H1 (cell line): Measurements from ENCODE around the gene COPS6. TPM values are rescaled to one million over a fixed set of nuclear protein-coding genes. Genes with fewer than 3 reads are reported as not detected.

Experiments used
- ATF2 ChIP-seq: IDR thresholded peaks from 2 replicates; pipeline ENCODE4 v1.6.1; 2012; ENCODE audit warnings: low read length, inconsistent platforms
- BCL11A ChIP-seq, 2 experiments: IDR thresholded peaks; one replicate each; pipeline ENCODE4 v1.6.1; 2011; ENCODE audit warnings: low read depth in 2 of 2, low read length in 2 of 2, mild to moderate bottlenecking in 2 of 2
- CBX5 ChIP-seq: fragments of 300-800, 300-1000 bp; sonication (generic); IDR thresholded peaks from 2 replicates; pipeline ENCODE4 v1.7.1; 2016; ENCODE audit warnings: antibody characterized with exemption, low read length, low read depth
- EP300 ChIP-seq, 2 experiments: IDR thresholded peaks; 1 replicate in 1 of 2; 2 replicates in 1 of 2; pipeline ENCODE4 v1.6.1; 2011 to 2012; ENCODE audit warnings: low read depth in 2 of 2, low read length in 2 of 2, mild to moderate bottlenecking in 2 of 2, borderline replicate concordance in 1 of 2, inconsistent platforms in 1 of 2, moderate library complexity in 1 of 2
- polyA plus RNA-seq, 7 experiments: library from polyadenylated mRNA; depleted of rRNA in 3 of 7; stranded (reverse) in 5 of 7; unstranded in 2 of 7; fragments of >200 nt in 5 of 7; fragments of 200-250 nt in 2 of 7; gene quantifications; 1 replicate in 5 of 7; 2 replicates in 1 of 7; 4 replicates in 1 of 7; pipeline versions ENCODE4 v1.2.1 to v1.2.3, GENCODE V29; 2011 to 2013; ENCODE audit warnings: missing spikeins in 2 of 7, mixed read lengths in 2 of 7
- total RNA-seq: library from RNA; stranded (reverse); fragmentation: NEBNext Ultra II Directional; extraction: Animal tissue kit (Norgen Biotek cat#: 25700); gene quantifications from 2 replicates; pipeline ENCODE4 v1.2.1, GENCODE V29; 2021

Gene COPS6
- total and polyA plus RNA-seq, 2 of the 8 experiments (the other 6 are each of a cell fraction or from before 2014, with no cell fraction given) = 127 to 225 TPM

- TF ChIP-seq ATF2 (no peak), CBX5 (no peak), EP300 (IDR thresholded peaks at IDR 0.05; ENCODE audit: borderline replicate concordance in 1 of 2, low read depth in 2 of 2, low read length in 2 of 2) (no peak), BCL11A (IDR thresholded peaks at IDR 0.05; ENCODE audit: low read depth in 2 of 2, low read length in 2 of 2) (no peak)
These were observed 42.1 kb downstream of the COPS6 start (continued) for GRCh38 chr7:100130608-100131453.
